Stomach (tissue), 19 donors: ENCODE data around the gene IAH1. TPM values are rescaled to one million over a fixed set of nuclear protein-coding genes. Genes with fewer than 3 reads are reported as not detected.

Experiments
- DNase-seq, 2 donors: peaks; one replicate each; pipeline versions ENCODE4 v3.0.0 to v3.0.0-alpha.2; 2013 to 2019
- H3K27ac ChIP-seq, 5 donors: fragments of 200-600 bp in 4 of 5; sonication (generic) in 4 of 5; one replicate each; pipeline ENCODE4 v1.5.1; 2013 to 2019; ENCODE audit warnings: mild to moderate bottlenecking in 1 of 5, moderate library complexity in 1 of 5
- H3K27me3 ChIP-seq, 3 donors: fragments of 200-600 bp; sonication (generic); one replicate each; pipeline ENCODE4 v1.5.1; 2017 to 2019; ENCODE audit warnings: mixed run types in 1 of 3
- H3K36me3 ChIP-seq, 4 donors: fragments of 200-600 bp; sonication (generic); 1 replicate in 3 of 4; 2 replicates in 1 of 4; pipeline ENCODE4 v1.5.1; 2016 to 2019
- H3K4me1 ChIP-seq, 4 donors: fragments of 200-600 bp; sonication (generic); one replicate each; pipeline ENCODE4 v1.5.1; 2016 to 2019
- H3K4me3 ChIP-seq, 4 donors: fragments of 200-600 bp; sonication (generic) in 3 of 4; one replicate each; pipeline ENCODE4 v1.5.1; 2016 to 2019; ENCODE audit warnings: mild to moderate bottlenecking in 1 of 4
- H3K9me3 ChIP-seq, 4 donors: fragments of 200-600 bp; sonication (generic); one replicate each; pipeline ENCODE4 v1.5.1; 2016 to 2019
- CTCF ChIP-seq, 7 experiments: fragments of 450-650 bp in 4 of 7; fragments of 200-600 bp in 3 of 7; sonication (generic) in 3 of 7; IDR thresholded peaks; one replicate each; pipeline ENCODE4 v1.5.1; 2016 to 2019; ENCODE audit warnings: antibody characterized with exemption in 7 of 7, control low read depth in 2 of 7, mild to moderate bottlenecking in 1 of 7
- EP300 ChIP-seq: sonication (generic); formaldehyde crosslinking; IDR thresholded peaks from one replicate; pipeline ENCODE4 v1.6.1; 2017; ENCODE audit warnings: antibody characterized with exemption
- POLR2A ChIP-seq, 4 donors: fragments of 450-650 bp; IDR thresholded peaks; one replicate each; pipeline ENCODE4 v1.6.1; 2016; ENCODE audit warnings: antibody characterized with exemption in 4 of 4, control low read depth in 2 of 4, mild to moderate bottlenecking in 1 of 4, moderate library complexity in 1 of 4
- POLR2AphosphoS5 ChIP-seq, 3 donors: sonication (generic); formaldehyde crosslinking; IDR thresholded peaks; one replicate each; pipeline ENCODE4 v1.6.1; 2016; ENCODE audit warnings: antibody characterized with exemption in 3 of 3
- WGBS, 5 donors: extraction: QIAGEN DNeasy Blood & Tissue Kit in 3 of 5; methylation state at CpG; one replicate each; pipeline versions ENCODE4 v1.1.5 to v1.1.7; 2013 to 2018; 5-methylcytosine and 5-hydroxymethylcytosine counted together
- intact Hi-C: fragments of 100-400 bp; cut with DNase I; formaldehyde crosslinking; loops from one replicate; pipeline ENCODE4 v1.15.1; 2023; ENCODE audit warnings: low total_unique reads
- long read RNA-seq, 10 donors: transcript quantifications; one replicate each; lab custom pipeline, GENCODE V29; 2026
- polyA plus RNA-seq, 3 donors: library from polyadenylated mRNA; stranded (reverse); fragments of 200-250 nt; gene quantifications; one replicate each; pipeline ENCODE4 v1.2.3, GENCODE V29; 2013
- total RNA-seq, 5 donors: library from RNA; depleted of rRNA; stranded (reverse); fragments of >200 nt; gene quantifications; one replicate each; pipeline versions ENCODE4 v1.1.0 to v1.2.3, GENCODE V29; 2014 to 2016
- donor health status: healthy with polysubstance abuse.
- donor health status: Bipolar disorder and iron deficiency.
- donor health status: healthy.

Gene IAH1, protein sequence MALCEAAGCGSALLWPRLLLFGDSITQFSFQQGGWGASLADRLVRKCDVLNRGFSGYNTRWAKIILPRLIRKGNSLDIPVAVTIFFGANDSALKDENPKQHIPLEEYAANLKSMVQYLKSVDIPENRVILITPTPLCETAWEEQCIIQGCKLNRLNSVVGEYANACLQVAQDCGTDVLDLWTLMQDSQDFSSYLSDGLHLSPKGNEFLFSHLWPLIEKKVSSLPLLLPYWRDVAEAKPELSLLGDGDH
- total RNA-seq (100 to 1,000 TPM in 1 of 5 donors, 10 to 100 TPM in 4; 29.8 to 204 (median 34.9) TPM), polyA plus RNA-seq (10 to 100 TPM; 69.5 to 75.4 (median 69.6) TPM)
- long read RNA-seq, donor 1, transcript IAH1-215 (6 exons, 1,266 nt), result major isoform, 5 of 5 reads
- long read RNA-seq, donor 1, partial matches to known transcripts, result 0 of 5 reads
- long read RNA-seq, donor 1, other reads (novel, unspliced or antisense), result 0 of 5 reads
- long read RNA-seq, donor 2, transcript IAH1-215 (6 exons, 1,266 nt), result major isoform, 8 of 9 reads
- long read RNA-seq, donor 2, partial matches to known transcripts, result 0 of 9 reads
- long read RNA-seq, donor 2, other reads (novel, unspliced or antisense), result 0 of 9 reads
- long read RNA-seq, donor 3, transcript IAH1-215 (6 exons, 1,266 nt), result major isoform, 10 of 11 reads
- long read RNA-seq, donor 3, partial matches to known transcripts, result 0 of 11 reads
- long read RNA-seq, donor 3, other reads (novel, unspliced or antisense), result 0 of 11 reads
- long read RNA-seq, donor 4, partial matches to known transcripts, result 0 of 2 reads
- long read RNA-seq, donor 4, other reads (novel, unspliced or antisense), result 0 of 2 reads
- long read RNA-seq, donor 5, transcript IAH1-215 (6 exons, 1,266 nt), result major isoform, 9 of 10 reads
- long read RNA-seq, donor 5, partial matches to known transcripts, result 0 of 10 reads
- long read RNA-seq, donor 5, other reads (novel, unspliced or antisense), result 0 of 10 reads
- long read RNA-seq, donor 6, result 0 reads
- long read RNA-seq, donor 7, transcript IAH1-215 (6 exons, 1,266 nt), result major isoform, 12 of 17 reads
- long read RNA-seq, donor 7, partial matches to known transcripts, result 0 of 17 reads
- long read RNA-seq, donor 7, other reads (novel, unspliced or antisense), result 0 of 17 reads
- long read RNA-seq, donor 8, transcript IAH1-215 (6 exons, 1,266 nt), result major isoform, 11 of 12 reads
- long read RNA-seq, donor 8, partial matches to known transcripts, result 0 of 12 reads
- long read RNA-seq, donor 8, other reads (novel, unspliced or antisense), result 0 of 12 reads
- long read RNA-seq, donor 9, transcript IAH1-215 (6 exons, 1,266 nt), result major isoform, 15 of 29 reads
- long read RNA-seq, donor 9, partial matches to known transcripts, result 12 of 29 reads
- long read RNA-seq, donor 9, other reads (novel, unspliced or antisense), result 0 of 29 reads
- long read RNA-seq, donor 10, transcript IAH1-215 (6 exons, 1,266 nt), result major isoform, 5 of 5 reads
- long read RNA-seq, donor 10, partial matches to known transcripts, result 0 of 5 reads
- long read RNA-seq, donor 10, other reads (novel, unspliced or antisense), result 0 of 5 reads

DNA sequence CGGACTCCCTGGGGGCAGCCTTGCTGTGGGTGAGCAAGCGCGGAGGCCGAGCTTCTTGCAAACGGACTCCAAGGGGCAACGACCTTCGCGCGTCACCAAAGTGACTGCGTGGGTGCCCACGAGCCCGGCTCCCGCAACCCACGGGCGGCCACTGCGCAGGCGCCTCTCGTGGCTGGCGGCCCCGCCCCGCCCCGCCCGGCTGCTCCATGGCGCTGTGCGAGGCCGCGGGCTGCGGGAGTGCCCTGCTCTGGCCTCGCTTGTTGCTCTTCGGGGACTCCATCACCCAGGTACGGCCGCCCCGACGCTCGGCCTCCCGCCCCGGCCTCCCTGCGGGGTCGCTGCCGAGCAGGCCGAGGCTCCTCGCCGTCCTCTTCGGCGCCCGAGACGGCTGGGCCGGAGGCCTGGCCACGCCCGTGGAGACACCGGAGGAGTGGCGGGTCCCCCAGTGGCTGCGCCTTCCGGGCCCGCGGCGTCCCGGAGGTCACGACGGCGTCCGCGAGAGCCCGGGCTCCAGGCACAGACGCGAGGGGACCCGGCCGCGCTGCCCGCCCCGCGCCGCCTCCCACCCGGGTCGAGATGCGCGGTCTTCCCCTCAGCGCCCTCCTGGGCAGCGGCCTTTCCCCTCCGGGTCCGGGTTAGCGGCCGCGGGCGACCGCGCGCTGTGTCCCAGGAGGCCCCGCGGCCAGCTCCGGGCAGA is at the start of gene IAH1:
IAH1 (plus strand) TSS at position 191 of the 697 bp plus-strand sequence; CDS start at position 207, 16 bp downstream.
- intact Hi-C loops, result no loop called here
- H3K27ac ChIP-seq, result peak within 1 kb of the TSS; percentile 87 to 95 (median 91)
- peaks cover 22 to 49% (median 41%) of the 10 kb centered on the region in 4 donors for H3K4me1 ChIP-seq
- peak within 1 kb of the TSS; percentile 66 to 87 (median 80) for H3K4me3 ChIP-seq
- H3K9me3 ChIP-seq, result no peaks in the 10 kb centered on the region
- H3K36me3 ChIP-seq, result peaks cover 6 to 34% (median 31%) of the 10 kb centered on the region in 4 donors
- no peaks in the 10 kb centered on the region for H3K27me3 ChIP-seq
- 0 to 1% (median 1%) methylated on average over 50 to 91 of the region's 91 CpGs; no CpG with 5 or more reads in 1 of the 5 donors for WGBS, 5 donors
- DNase-seq, result peak; percentile 63 to 85
- TF ChIP-seq POLR2AphosphoS5 (IDR thresholded peaks at IDR 0.05) (peak in 2 of 3 donors; percentile 16 to 52), EP300 (no peak)

DNA sequence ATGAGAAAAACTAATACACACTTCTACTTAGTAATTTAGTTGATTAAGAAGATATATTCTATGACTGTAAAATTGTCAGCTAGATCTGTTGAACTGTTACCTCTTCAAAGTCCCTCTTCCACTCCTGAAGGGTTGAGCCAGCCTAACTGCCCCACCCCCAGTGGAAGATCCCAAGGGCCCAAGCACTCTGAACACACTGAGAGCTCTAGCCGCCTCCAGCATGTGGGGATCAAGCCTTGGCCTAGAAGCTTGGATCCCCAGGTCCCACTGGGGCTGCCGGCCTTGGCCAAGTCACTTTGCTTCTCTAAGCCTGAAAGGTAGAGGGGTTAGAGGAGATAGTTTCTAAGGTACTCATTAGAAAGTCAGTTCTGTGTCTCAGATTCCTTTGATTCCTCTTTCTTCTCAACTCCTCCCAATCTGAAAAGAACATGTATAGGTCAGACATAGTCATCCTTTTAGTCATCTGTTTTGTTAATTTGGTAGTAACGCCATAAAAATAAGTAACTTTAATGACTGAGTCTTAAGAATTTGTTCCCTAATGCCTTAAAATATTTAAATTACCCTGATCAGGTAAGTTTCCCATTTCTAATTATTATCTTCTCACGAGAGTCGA is 45.3 kb upstream of the IAH1 start:
- H3K4me1 ChIP-seq, result peaks cover 8 to 15% (median 11%) of the 10 kb centered on the region in 4 donors
- TF ChIP-seq EP300 (no peak), POLR2AphosphoS5 (IDR thresholded peaks at IDR 0.05) (no peak), CTCF (IDR thresholded peaks at IDR 0.05) (no peak), POLR2A (IDR thresholded peaks at IDR 0.05) (no peak)
- H3K4me3 ChIP-seq, result no peak overlapping the region
- DNase-seq, result no peak
- no peaks in the 10 kb centered on the region for H3K9me3 ChIP-seq
- no peaks in the 10 kb centered on the region for H3K27me3 ChIP-seq
- intact Hi-C loops, result no loop called here
- no peak overlapping the region for H3K27ac ChIP-seq
- peaks cover 23 to 56% (median 54%) of the 10 kb centered on the region in 4 donors for H3K36me3 ChIP-seq
- 77 to 91% (median 84%) methylated on average over 5 of the region's 5 CpGs for WGBS, 5 donors

GRCh38 chr2:9430316-9431293 is 43.7 kb upstream of the IAH1 start:
- no peaks in the 10 kb centered on the region for H3K27me3 ChIP-seq
- H3K9me3 ChIP-seq, result no peaks in the 10 kb centered on the region
- H3K4me1 ChIP-seq, result no peaks in the 10 kb centered on the region
- no peak overlapping the region for H3K4me3 ChIP-seq
- no peak overlapping the region for H3K27ac ChIP-seq
- intact Hi-C loops, result no loop called here
- no peak for TF ChIP-seq EP300
- no peak for TF ChIP-seq POLR2AphosphoS5 (IDR thresholded peaks at IDR 0.05)
- TF ChIP-seq CTCF (IDR thresholded peaks at IDR 0.05), result no peak
- WGBS, 5 donors, result 57 to 67% (median 61%) methylated on average over 2 of the region's 2 CpGs
- H3K36me3 ChIP-seq, result peaks cover 30 to 72% (median 70%) of the 10 kb centered on the region in 4 donors
- no peak for DNase-seq
